ENCODE data around the gene TRAF3. TPM values are rescaled to one million over a fixed set of nuclear protein-coding genes. Genes with fewer than 3 reads are reported as not detected.
"Not testable (repeated sequence)": the region's sequence is repeated elsewhere in the genome, so short reads cannot be mapped to it uniquely, and the experiment has no call there.

TRAF3 gene
- total and polyA plus RNA-seq, 12 donors, result 2.3 to 15.6 (median 10.2) TPM

DNA sequence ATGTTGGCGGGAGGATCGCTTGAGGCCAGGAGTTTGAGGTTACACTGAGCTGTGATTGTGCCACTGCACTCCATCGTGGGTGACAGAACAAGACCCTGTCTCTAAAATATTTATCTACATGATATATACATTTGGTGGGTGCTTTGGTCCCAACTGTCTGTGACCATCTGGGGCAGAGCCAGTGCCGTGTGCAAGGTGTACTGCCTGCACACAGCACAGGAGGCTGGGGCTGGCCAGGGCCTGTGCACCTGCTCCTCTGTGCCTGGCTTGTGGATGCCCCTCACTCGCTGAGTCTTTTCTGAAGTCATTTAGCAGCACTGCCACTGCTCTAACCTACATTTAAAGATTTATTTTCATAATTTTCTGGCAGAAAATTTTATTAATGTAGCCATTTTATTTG, 58.7 kb downstream of the TRAF3 start:
- H3K4me3 ChIP-seq, result no peak overlapping the region
- peaks cover 0 to 20% (median 0%) of the 10 kb centered on the region in 9 donors for H3K36me3 ChIP-seq
- ATAC-seq (no peak), DNase-seq (no peak)
- H3K9me3 ChIP-seq, result no peaks in the 10 kb centered on the region
- 95 to 97% methylated on average over 5 of the region's 5 CpGs for WGBS, 2 donors
- peaks cover 0 to 3% (median 0%) of the 10 kb centered on the region in 9 donors for H3K4me1 ChIP-seq
- intact Hi-C loops (cut with DNase I), result no loop called here
- TF ChIP-seq, protein P1, sequence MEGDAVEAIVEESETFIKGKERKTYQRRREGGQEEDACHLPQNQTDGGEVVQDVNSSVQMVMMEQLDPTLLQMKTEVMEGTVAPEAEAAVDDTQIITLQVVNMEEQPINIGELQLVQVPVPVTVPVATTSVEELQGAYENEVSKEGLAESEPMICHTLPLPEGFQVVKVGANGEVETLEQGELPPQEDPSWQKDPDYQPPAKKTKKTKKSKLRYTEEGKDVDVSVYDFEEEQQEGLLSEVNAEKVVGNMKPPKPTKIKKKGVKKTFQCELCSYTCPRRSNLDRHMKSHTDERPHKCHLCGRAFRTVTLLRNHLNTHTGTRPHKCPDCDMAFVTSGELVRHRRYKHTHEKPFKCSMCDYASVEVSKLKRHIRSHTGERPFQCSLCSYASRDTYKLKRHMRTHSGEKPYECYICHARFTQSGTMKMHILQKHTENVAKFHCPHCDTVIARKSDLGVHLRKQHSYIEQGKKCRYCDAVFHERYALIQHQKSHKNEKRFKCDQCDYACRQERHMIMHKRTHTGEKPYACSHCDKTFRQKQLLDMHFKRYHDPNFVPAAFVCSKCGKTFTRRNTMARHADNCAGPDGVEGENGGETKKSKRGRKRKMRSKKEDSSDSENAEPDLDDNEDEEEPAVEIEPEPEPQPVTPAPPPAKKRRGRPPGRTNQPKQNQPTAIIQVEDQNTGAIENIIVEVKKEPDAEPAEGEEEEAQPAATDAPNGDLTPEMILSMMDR (IDR thresholded peaks at IDR 0.05), result no peak
- H3K27me3 ChIP-seq, result no peaks in the 10 kb centered on the region
- H3K27ac ChIP-seq, result no peak overlapping the region

DNA sequence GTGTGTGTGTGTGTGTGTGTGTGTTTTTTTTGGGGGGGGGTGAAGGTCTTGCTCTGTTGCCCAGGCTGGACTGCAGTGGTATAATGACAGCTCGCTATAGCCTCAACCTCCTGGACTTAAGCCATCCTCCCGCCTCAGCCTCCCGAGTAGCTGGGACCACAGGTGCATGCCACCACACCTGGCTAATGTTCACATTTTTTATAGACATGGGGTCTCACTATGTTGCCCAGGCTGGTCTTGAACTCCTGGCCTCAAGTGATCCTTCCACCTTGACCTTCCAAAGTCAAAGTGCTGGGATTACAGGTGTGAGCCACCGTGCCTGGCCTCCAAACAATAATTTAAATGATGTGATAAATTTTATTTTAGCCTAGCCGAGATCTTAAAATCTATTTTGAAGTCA, 59.9 kb downstream of the TRAF3 start:
- H3K9me3 ChIP-seq; intact Hi-C loops (cut with DNase I); H3K4me3 ChIP-seq; DNase-seq; ATAC-seq; H3K27me3 ChIP-seq; H3K27ac ChIP-seq; H3K4me1 ChIP-seq: not testable (repeated sequence)
- 97 to 99% methylated on average over 5 of the region's 5 CpGs for WGBS, 2 donors
- H3K36me3 ChIP-seq, result peaks cover 0 to 11% (median 0%) of the 10 kb centered on the region in 9 donors

DNA sequence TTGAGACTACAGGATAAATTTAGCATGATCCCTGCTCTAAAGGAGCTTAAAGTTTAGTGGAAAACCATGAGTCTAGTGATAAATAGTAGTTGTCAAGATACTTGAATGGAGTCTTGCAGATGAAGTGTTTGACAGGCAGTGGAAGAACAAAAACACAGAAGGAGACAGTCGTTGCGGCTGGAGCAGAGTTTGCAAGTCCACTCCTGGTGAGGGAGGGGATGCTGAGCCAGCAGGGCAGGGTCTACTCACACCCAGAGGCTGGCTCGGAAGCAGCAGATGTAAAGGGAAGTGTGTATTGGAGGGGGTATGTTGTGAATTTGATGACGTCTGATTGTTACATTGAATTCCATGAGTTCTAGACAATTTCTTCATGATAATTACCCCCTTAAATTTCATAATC, 61.3 kb downstream of the TRAF3 start:
- H3K36me3 ChIP-seq, result peaks cover 0 to 11% (median 0%) of the 10 kb centered on the region in 9 donors
- DNase-seq (no peak), ATAC-seq (peak in 1 of 8 donors; percentile 16)
- H3K4me3 ChIP-seq, result no peak overlapping the region
- 81 to 83% methylated on average over 4 of the region's 4 CpGs for whole genome bisulfite sequencing, 2 donors
- intact Hi-C loops (cut with DNase I), result no loop called here
- H3K27me3 ChIP-seq, result no peaks in the 10 kb centered on the region
- no peaks in the 10 kb centered on the region for H3K9me3 ChIP-seq
- no peak overlapping the region for H3K27ac ChIP-seq
- TF ChIP-seq, protein P1 (IDR thresholded peaks at IDR 0.05), result no peak
- H3K4me1 ChIP-seq, result peaks cover 0 to 9% (median 0%) of the 10 kb centered on the region in 9 donors

DNA sequence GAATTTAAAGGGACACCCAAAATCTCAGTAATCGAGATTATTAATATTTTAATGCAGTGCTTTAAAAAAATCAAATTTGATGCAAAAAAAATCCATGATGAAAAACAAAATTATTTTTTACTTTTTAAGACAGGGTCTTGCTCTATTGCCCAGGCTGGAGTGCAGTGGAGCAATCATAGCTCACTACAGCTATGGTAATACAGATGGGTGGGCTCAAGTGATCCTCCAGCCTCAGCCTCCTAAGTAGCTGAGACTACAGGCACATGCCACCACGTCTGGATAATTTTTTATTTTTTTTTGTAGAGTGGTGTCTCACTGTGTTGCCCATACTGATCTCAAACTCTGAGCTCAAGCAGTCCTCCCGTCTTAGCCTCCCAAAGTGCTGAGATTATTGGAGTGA, 62.9 kb downstream of the TRAF3 start:
- intact Hi-C loops (cut with DNase I), result no loop called here
- Histone ChIP-seq H3K9me3 (no peaks in the 10 kb centered on the region), H3K27ac (peak overlapping the region in 1 of 10 donors; percentile 13), H3K27me3 (no peaks in the 10 kb centered on the region), H3K36me3 (peaks cover 0 to 3% (median 0%) of the 10 kb centered on the region in 9 donors), H3K4me1 (peaks cover 0 to 9% (median 0%) of the 10 kb centered on the region in 9 donors), H3K4me3 (no peak overlapping the region)
- 93 to 96% methylated on average over 3 of the region's 3 CpGs for WGBS, 2 donors
- no peak for ATAC-seq
- TF ChIP-seq, protein P1 (IDR thresholded peaks at IDR 0.05), result no peak
- DNase-seq, result no peak

DNA sequence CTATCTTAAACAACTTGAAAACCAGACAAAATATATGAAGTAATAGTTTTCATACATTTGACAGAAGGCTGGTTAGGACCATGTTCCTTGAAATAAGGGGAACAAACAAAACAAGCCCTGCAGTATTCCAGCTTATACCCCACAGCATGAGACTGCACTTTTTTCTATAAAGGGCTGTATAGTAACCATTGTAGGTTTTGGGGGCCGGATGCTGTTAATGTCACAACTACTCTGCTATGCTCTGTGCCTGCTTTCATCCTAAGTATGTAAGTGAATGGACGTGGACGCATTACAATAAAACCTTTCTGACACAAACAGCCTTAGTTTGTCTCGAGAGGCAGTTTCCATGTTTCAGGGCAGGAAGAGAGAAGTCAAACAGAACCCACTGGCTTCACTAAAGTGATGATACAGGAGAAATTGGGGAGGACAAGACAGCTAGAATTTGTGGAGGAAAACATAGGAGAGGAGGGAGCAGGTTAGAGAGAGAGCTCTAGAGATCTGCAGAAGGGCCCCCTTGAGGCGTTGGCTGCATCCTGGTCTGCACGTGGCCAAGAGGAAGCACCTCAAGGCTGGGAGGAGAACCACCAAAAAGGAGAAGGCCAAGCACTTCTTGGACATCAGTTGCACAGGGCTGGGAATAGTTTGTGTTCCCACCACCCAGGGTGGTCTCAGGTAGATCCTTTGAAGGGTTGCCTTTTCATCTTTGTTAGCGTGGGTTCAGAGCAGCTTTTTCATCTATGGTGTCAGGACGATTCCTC, 63.7 kb downstream of the TRAF3 start:
- intact Hi-C loops (cut with DNase I), result no loop called here
- peaks cover 0 to 9% (median 0%) of the 10 kb centered on the region in 9 donors for H3K4me1 ChIP-seq
- H3K4me3 ChIP-seq, result no peak overlapping the region
- H3K27me3 ChIP-seq, result no peaks in the 10 kb centered on the region
- TF ChIP-seq, protein P1 (IDR thresholded peaks at IDR 0.05), result no peak
- H3K9me3 ChIP-seq, result no peaks in the 10 kb centered on the region
- 82 to 87% methylated on average over 8 of the region's 8 CpGs for WGBS, 2 donors
- DNase-seq (no peak), ATAC-seq (no peak)
- H3K27ac ChIP-seq, result peak overlapping the region in 1 of 10 donors; percentile 13
- H3K36me3 ChIP-seq, result peaks cover 0 to 3% (median 0%) of the 10 kb centered on the region in 9 donors
